SK-N-SH (cell line): Measurements from ENCODE around the gene GPR157. TPM values are rescaled to one million over a fixed set of nuclear protein-coding genes. Genes with fewer than 3 reads are reported as not detected.

ENCODE experiments used
- CHD2 ChIP-seq: fragments of 150-350 bp; IDR thresholded peaks from 2 replicates; pipeline ENCODE4 v1.6.1; 2018; ENCODE audit warnings: low read length; ENCODE audit not compliant: partially characterized antibody
- FOXJ3 ChIP-seq: sonication (generic); formaldehyde crosslinking; IDR thresholded peaks from 2 replicates; pipeline ENCODE4 v1.5.1; 2020; ENCODE audit warnings: mild to moderate bottlenecking, missing genetic modification reagents
- GABPA ChIP-seq: IDR thresholded peaks from 2 replicates; pipeline ENCODE4 v1.4.0; 2012; ENCODE audit warnings: low read depth, mild to moderate bottlenecking
- GATA2 ChIP-seq: sonication (generic); formaldehyde crosslinking; IDR thresholded peaks from 2 replicates; pipeline ENCODE4 v1.5.0; 2020; ENCODE audit warnings: mild to moderate bottlenecking, missing genetic modification reagents
- SMC3 ChIP-seq: IDR thresholded peaks from 2 replicates; pipeline ENCODE4 v1.6.1; 2012; ENCODE audit warnings: low read depth, low read length, improper control_type of control experiment
- polyA plus RNA-seq, 3 experiments: library from polyadenylated mRNA; depleted of rRNA; stranded (reverse); fragments of >200 nt; gene quantifications; 2 replicates each; pipeline ENCODE4 v1.2.3, GENCODE V29; 2012
- small RNA-seq, 7 experiments: library from RNA; depleted of rRNA; stranded (forward); fragments of <200 nt; gene quantifications; one replicate each; pipeline ENCODE3, GENCODE V24; 2012
- TF ChIP-seq, protein P1 (sequence below): IDR thresholded peaks from 2 replicates; pipeline ENCODE4 v1.4.0; 2012; ENCODE audit warnings: low read depth, borderline replicate concordance

Gene GPR157
- polyA plus RNA-seq, 1 of the 3 experiments (the other 2 are of a cell fraction), result 1.8 TPM

DNA sequence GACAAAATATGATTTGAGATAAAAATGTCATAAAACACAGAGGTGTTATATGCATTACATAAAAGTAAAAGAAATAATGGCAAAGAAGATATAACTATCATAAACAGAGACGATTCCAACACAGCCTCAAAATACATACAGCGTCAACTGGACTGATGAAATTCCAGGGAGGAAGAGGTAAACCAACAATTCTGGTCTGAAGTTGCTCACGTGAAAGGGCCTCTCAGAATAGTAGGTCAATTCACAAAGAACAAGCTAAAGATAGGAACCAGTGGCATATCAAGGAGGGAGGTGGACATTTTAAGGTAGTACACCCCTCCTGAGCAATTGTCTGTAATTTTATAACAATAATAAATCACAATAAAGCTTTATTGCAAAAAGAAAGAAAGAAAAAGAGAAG, 78.1 kb downstream of the GPR157 start (continued):
- TF ChIP-seq CHD2 (no peak), SMC3 (no peak), FOXJ3 (CRISPR knock-in tag) (no peak), GATA2 (CRISPR knock-in tag) (no peak), GABPA (no peak)
- TF ChIP-seq, protein P1, sequence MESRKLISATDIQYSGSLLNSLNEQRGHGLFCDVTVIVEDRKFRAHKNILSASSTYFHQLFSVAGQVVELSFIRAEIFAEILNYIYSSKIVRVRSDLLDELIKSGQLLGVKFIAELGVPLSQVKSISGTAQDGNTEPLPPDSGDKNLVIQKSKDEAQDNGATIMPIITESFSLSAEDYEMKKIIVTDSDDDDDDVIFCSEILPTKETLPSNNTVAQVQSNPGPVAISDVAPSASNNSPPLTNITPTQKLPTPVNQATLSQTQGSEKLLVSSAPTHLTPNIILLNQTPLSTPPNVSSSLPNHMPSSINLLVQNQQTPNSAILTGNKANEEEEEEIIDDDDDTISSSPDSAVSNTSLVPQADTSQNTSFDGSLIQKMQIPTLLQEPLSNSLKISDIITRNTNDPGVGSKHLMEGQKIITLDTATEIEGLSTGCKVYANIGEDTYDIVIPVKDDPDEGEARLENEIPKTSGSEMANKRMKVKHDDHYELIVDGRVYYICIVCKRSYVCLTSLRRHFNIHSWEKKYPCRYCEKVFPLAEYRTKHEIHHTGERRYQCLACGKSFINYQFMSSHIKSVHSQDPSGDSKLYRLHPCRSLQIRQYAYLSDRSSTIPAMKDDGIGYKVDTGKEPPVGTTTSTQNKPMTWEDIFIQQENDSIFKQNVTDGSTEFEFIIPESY, result no peak

Small RNA genes lying within 50 kb of the gene (small RNA-seq; reads per million reads assigned to genes)
- 0 to 0.96 (median 0) reads per million in 7 experiments for gene RF00424

Other genes with a start within 250 kb of the GPR157 start
- not detected in 2 replicates for gene CA6, start 183.2 kb downstream of the GPR157 start, polyA plus RNA-seq (2012; rRNA removed)
- not detected in 2 replicates for gene SLC2A7, start 102.7 kb downstream of the GPR157 start, polyA plus RNA-seq (2012; rRNA removed)
- 0.02 TPM in 2 replicates for gene SLC2A5, start 59.5 kb downstream of the GPR157 start, polyA plus RNA-seq (2012; rRNA removed)
- 16.2 and 19.1 TPM in 2 replicates for gene H6PD, start 105.7 kb upstream of the GPR157 start, polyA plus RNA-seq (2012; rRNA removed)
- 8.4 and 9.2 TPM in 2 replicates for gene SPSB1, start 163.8 kb upstream of the GPR157 start, polyA plus RNA-seq (2012; rRNA removed)